OCI-LY3 (cell line): ENCODE data around the gene POLR2H.

Experiments used
- EZH2phosphoT487 ChIP-seq: fragments of 200-600 bp; shearing (Covaris generic); IDR thresholded peaks from 2 replicates; pipeline ENCODE4 v1.6.1; 2018; ENCODE audit warnings: antibody characterized with exemption, mixed run types, low read depth
- TF ChIP-seq, protein P1 (sequence below): fragments of 200-600, 300-600 bp; sonication (generic); IDR thresholded peaks from 2 replicates; pipeline ENCODE4 v1.5.1; 2014; ENCODE audit warnings: antibody characterized with exemption, low read length, low read depth

- TF ChIP-seq, protein P1, sequence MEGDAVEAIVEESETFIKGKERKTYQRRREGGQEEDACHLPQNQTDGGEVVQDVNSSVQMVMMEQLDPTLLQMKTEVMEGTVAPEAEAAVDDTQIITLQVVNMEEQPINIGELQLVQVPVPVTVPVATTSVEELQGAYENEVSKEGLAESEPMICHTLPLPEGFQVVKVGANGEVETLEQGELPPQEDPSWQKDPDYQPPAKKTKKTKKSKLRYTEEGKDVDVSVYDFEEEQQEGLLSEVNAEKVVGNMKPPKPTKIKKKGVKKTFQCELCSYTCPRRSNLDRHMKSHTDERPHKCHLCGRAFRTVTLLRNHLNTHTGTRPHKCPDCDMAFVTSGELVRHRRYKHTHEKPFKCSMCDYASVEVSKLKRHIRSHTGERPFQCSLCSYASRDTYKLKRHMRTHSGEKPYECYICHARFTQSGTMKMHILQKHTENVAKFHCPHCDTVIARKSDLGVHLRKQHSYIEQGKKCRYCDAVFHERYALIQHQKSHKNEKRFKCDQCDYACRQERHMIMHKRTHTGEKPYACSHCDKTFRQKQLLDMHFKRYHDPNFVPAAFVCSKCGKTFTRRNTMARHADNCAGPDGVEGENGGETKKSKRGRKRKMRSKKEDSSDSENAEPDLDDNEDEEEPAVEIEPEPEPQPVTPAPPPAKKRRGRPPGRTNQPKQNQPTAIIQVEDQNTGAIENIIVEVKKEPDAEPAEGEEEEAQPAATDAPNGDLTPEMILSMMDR = no peak
- TF ChIP-seq EZH2phosphoT487 = no peak
Observed at GRCh38 chr3:184316792-184317191, 44.7 kb upstream of the POLR2H start.
